ENCODE results near the gene CDK9. TPM values are rescaled to one million over a fixed set of nuclear protein-coding genes. Genes with fewer than 3 reads are reported as not detected.

Gene CDK9
- total and polyA plus RNA-seq, 10 of the 15 experiments (the other 5 are each of a cell fraction or from before 2014, with no cell fraction given), result 7.3 to 92.6 (median 51.6) TPM

GRCh38 chr9:127783111-127784008, 2.5 kb upstream of the CDK9 start (continued):
- TF ChIP-seq ZBTB11 (CRISPR knock-in tag; IDR thresholded peaks at IDR 0.05), result no peak
- TF ChIP-seq TAF1 (IDR thresholded peaks at IDR 0.05; ENCODE audit: borderline replicate concordance, low read depth, low read length), result peak; percentile 53; the same call in 1 of the 2 replicates
- 0 out of 2 replicates have a peak, but pooled peaks have one; percentile 10 for TF ChIP-seq TCF12 (IDR thresholded peaks at IDR 0.05; ENCODE audit: low read depth, low read length)
- no peak for TF ChIP-seq STAT1 (conservative IDR thresholded peaks at IDR 0.05)
- TF ChIP-seq ATF2 (IDR thresholded peaks at IDR 0.05; ENCODE audit: low read length), result no peak
- TF ChIP-seq ZNF592 (IDR thresholded peaks at IDR 0.05), result 0 out of 2 replicates have a peak, but pooled peaks have one; percentile 53
- TF ChIP-seq ZNF622 (IDR thresholded peaks at IDR 0.05), result no peak
- TF ChIP-seq CBX5 (IDR thresholded peaks at IDR 0.05; ENCODE audit: low read depth), result no peak
- TF ChIP-seq PBX3 (IDR thresholded peaks at IDR 0.05; ENCODE audit: insufficient replicate concordance, low read depth, low read length), result no peak
- TF ChIP-seq HDAC6 (IDR thresholded peaks at IDR 0.05; ENCODE audit: unreplicated experiment), result no peak
- TF ChIP-seq ATF3 (IDR thresholded peaks at IDR 0.05; ENCODE audit: borderline replicate concordance, extremely low read depth, low read depth, low read length), result no peak
- no peak for TF ChIP-seq CEBPZ (IDR thresholded peaks at IDR 0.05; ENCODE audit: low read depth, low read length)
- no peak; the same call in 1 of the 2 replicates for TF ChIP-seq POLR2AphosphoS2 (IDR thresholded peaks at IDR 0.05; ENCODE audit: low read depth, low read length)
